ENCODE data around the gene DEAF1. TPM values are rescaled to one million over a fixed set of nuclear protein-coding genes. Genes with fewer than 3 reads are reported as not detected.

The DEAF1 gene
- total and polyA plus RNA-seq, 10 of the 15 experiments (the other 5 are each of a cell fraction or from before 2014, with no cell fraction given): 0.68 to 51.3 (median 25.9) TPM

GRCh38 chr11:686451-687243, 8.4 kb downstream of the DEAF1 start:
- BruUV-seq (replicated peaks): no TSS peak
- H3K36me3 ChIP-seq (ENCODE audit: control insufficient read depth in 2 of 2, insufficient read depth in 2 of 2, low read length in 1 of 2): peaks cover 17 to 21% of the 10 kb centered on the region in 2 experiments; a peak in 3 of 4 replicates
- FAIRE-seq: no peak

More at GRCh38 chr11:686451-687243, 8.4 kb downstream of the DEAF1 start:
- H3K4me2 ChIP-seq (ENCODE audit: control insufficient read depth, insufficient read depth): no peak overlapping the region
- H3K27ac ChIP-seq (ENCODE audit: control insufficient read depth, insufficient read depth): no peak overlapping the region
- TF ChIP-seq PBX3 (IDR thresholded peaks at IDR 0.05; ENCODE audit: insufficient replicate concordance, low read depth, low read length) (no peak), GABPA (IDR thresholded peaks at IDR 0.05; ENCODE audit: low read depth) (no peak), RUNX3 (IDR thresholded peaks at IDR 0.05; ENCODE audit: low read length) (no peak), BCL11A (IDR thresholded peaks at IDR 0.05; ENCODE audit: low read depth, low read length) (no peak), YY1 (IDR thresholded peaks at IDR 0.05; ENCODE audit: low read depth, low read length) (no peak), USF2 (IDR thresholded peaks at IDR 0.05; ENCODE audit: borderline replicate concordance, low read depth, low read length) (no peak), PRDM15 (CRISPR knock-in tag; IDR thresholded peaks at IDR 0.05) (no peak), YBX1 (IDR thresholded peaks at IDR 0.05) (no peak), TAF1 (IDR thresholded peaks at IDR 0.05; ENCODE audit: borderline replicate concordance, low read depth, low read length) (no peak)
- RAD21 ChIA-PET (ENCODE audit: unreplicated experiment): interaction anchor here (0.7 kb wide), 1 partner anchor 107 kb away, joined by 3 read pairs; no protein-coding TSS in a partner anchor
- POLR2A ChIA-PET: interaction anchor here (0.7 to 1.1 kb wide), 2 partner anchors 11 to 104 kb away, joined by 3 to 4 read pairs; no protein-coding TSS in a partner anchor
- H3K4me3 ChIP-seq: no peak overlapping the region
- intact Hi-C loops (cut with micrococcal nuclease; ENCODE audit: unreplicated experiment) (no loop called here), in situ Hi-C loops (cut with MboI) (no loop called here)
- DNase-seq (ENCODE audit: low read depth, low spot score) (no peak), ATAC-seq (no peak)
- no peaks in the 10 kb centered on the region for H4K20me1 ChIP-seq (ENCODE audit: control insufficient read depth, insufficient read depth)
- peaks cover 4% of the 10 kb centered on the region; the same call in 1 of the 2 replicates for H3K4me1 ChIP-seq (ENCODE audit: control insufficient read depth, insufficient read depth, low read length)
- WGBS (ENCODE audit: insufficient coverage, insufficient replicate concordance, low lambda C conversion rate, missing lambda C conversion rate): 94% methylated on average over 30 of the region's 30 CpGs
- no peaks in the 10 kb centered on the region for H3K27me3 ChIP-seq (replicated peaks in 1 of 2; ENCODE audit: control insufficient read depth in 2 of 2, insufficient read depth in 2 of 2, low read length in 1 of 2)
- CTCF ChIA-PET: no interaction called here
- no peak overlapping the region for H2AFZ ChIP-seq (ENCODE audit: control insufficient read depth, low read depth, low read length)
- peaks cover 2% of the 10 kb centered on the region for H3K79me2 ChIP-seq (ENCODE audit: control insufficient read depth, insufficient read depth, low read length)
- SMC1A ChIA-PET (ENCODE audit: uncharacterized antibody, unreplicated experiment): no interaction called here
- H3K9me3 ChIP-seq (replicated peaks; ENCODE audit: control insufficient read depth, insufficient read depth, low read length): no peaks in the 10 kb centered on the region
- H3K9ac ChIP-seq (ENCODE audit: control insufficient read depth, insufficient read depth, low read length): no peak overlapping the region

Measured in GM12878 (cell line).